HepG2 (cell line): ENCODE data around the gene BOLA3. TPM values are rescaled to one million over a fixed set of nuclear protein-coding genes. Genes with fewer than 3 reads are reported as not detected.
A peak's percentile ranks its signal among the peaks of the same experiment; 100 is the strongest.

Source experiments
- GFI1 ChIP-seq: sonication (generic); formaldehyde crosslinking; IDR thresholded peaks from 2 replicates; pipeline ENCODE4 v1.5.0; 2020; ENCODE audit warnings: missing genetic modification reagents, mild to moderate bottlenecking, borderline replicate concordance
- GLMP ChIP-seq: sonication (generic); formaldehyde crosslinking; IDR thresholded peaks from 2 replicates; pipeline ENCODE4 v1.9.0; 2021; ENCODE audit warnings: missing genetic modification reagents, mild to moderate bottlenecking, borderline replicate concordance
- HIVEP1 ChIP-seq: sonication (generic); formaldehyde crosslinking; IDR thresholded peaks from 2 replicates; pipeline ENCODE4 v1.4.0; 2020; ENCODE audit warnings: mild to moderate bottlenecking, missing genetic modification reagents
- TMF1 ChIP-seq: sonication (generic); formaldehyde crosslinking; IDR thresholded peaks from 2 replicates; pipeline ENCODE4 v1.8.1; 2022; ENCODE audit warnings: low read depth, missing genetic modification reagents
- ZBTB14 ChIP-seq: sonication (generic); formaldehyde crosslinking; IDR thresholded peaks from 2 replicates; pipeline ENCODE4 v1.4.0; 2020; ENCODE audit warnings: missing genetic modification reagents
- ZNF230 ChIP-seq: sonication (generic); formaldehyde crosslinking; IDR thresholded peaks from 2 replicates; pipeline ENCODE4 v1.4.0; 2020; ENCODE audit warnings: mild to moderate bottlenecking, missing genetic modification reagents
- ZNF407 ChIP-seq: sonication (generic); formaldehyde crosslinking; IDR thresholded peaks from one replicate; pipeline ENCODE4 v1.5.1; 2020; ENCODE audit warnings: mild to moderate bottlenecking, missing genetic modification reagents; ENCODE audit errors: not compliant biosample characterization
- ZNF501 ChIP-seq: sonication (generic); formaldehyde crosslinking; IDR thresholded peaks from 2 replicates; pipeline ENCODE4 v1.5.1; 2020; ENCODE audit warnings: mild to moderate bottlenecking, moderate library complexity, missing genetic modification reagents
- ZNF605 ChIP-seq: sonication (generic); formaldehyde crosslinking; IDR thresholded peaks from 2 replicates; pipeline ENCODE4 v1.8.0; 2022; ENCODE audit warnings: mild to moderate bottlenecking, missing genetic modification reagents
- polyA plus RNA-seq, 8 experiments: library from polyadenylated mRNA; depleted of rRNA in 3 of 8; stranded (reverse) in 7 of 8; unstranded in 1 of 8; fragments of >200 nt; fragmentation: Illumina TruSeq in 4 of 8; extraction: Trizol in 4 of 8; gene quantifications; 2 replicates each; pipeline versions ENCODE4 v1.2.1 to v1.2.3, GENCODE V29; 2011 to 2016; ENCODE audit warnings: low read depth in 4 of 8, missing spikeins in 1 of 8, mixed read lengths in 1 of 8; ENCODE audit not compliant: insufficient read depth in 1 of 8
- total RNA-seq, 5 experiments: library from RNA; depleted of rRNA; stranded (reverse); fragments of >200 nt; fragmentation: Illumina TruSeq; extraction: Trizol; gene quantifications; 2 replicates each; pipeline ENCODE4 v1.2.3, GENCODE V29; 2016; ENCODE audit warnings: low read depth in 1 of 5
- TF ChIP-seq, protein P1 (sequence below), 2 experiments: sonication (generic) in 1 of 2; formaldehyde crosslinking in 1 of 2; IDR thresholded peaks; 2 replicates each; pipeline versions ENCODE4 v1.5.1 to v1.6.1; 2011 to 2020; ENCODE audit warnings: borderline replicate concordance in 1 of 2, low read depth in 1 of 2, low read length in 1 of 2, mild to moderate bottlenecking in 1 of 2, missing genetic modification reagents in 1 of 2, moderate library complexity in 1 of 2
- TF ChIP-seq, protein P2 (sequence below): sonication (generic); formaldehyde crosslinking; IDR thresholded peaks from 2 replicates; pipeline ENCODE4 v1.8.0; 2022; ENCODE audit warnings: mild to moderate bottlenecking, missing genetic modification reagents; ENCODE audit not compliant: insufficient replicate concordance

Gene BOLA3
- total and polyA plus RNA-seq, 2 of the 13 experiments (the other 11 are each of a cell fraction or from before 2014, with no cell fraction given): 89.7 to 170 TPM

DNA sequence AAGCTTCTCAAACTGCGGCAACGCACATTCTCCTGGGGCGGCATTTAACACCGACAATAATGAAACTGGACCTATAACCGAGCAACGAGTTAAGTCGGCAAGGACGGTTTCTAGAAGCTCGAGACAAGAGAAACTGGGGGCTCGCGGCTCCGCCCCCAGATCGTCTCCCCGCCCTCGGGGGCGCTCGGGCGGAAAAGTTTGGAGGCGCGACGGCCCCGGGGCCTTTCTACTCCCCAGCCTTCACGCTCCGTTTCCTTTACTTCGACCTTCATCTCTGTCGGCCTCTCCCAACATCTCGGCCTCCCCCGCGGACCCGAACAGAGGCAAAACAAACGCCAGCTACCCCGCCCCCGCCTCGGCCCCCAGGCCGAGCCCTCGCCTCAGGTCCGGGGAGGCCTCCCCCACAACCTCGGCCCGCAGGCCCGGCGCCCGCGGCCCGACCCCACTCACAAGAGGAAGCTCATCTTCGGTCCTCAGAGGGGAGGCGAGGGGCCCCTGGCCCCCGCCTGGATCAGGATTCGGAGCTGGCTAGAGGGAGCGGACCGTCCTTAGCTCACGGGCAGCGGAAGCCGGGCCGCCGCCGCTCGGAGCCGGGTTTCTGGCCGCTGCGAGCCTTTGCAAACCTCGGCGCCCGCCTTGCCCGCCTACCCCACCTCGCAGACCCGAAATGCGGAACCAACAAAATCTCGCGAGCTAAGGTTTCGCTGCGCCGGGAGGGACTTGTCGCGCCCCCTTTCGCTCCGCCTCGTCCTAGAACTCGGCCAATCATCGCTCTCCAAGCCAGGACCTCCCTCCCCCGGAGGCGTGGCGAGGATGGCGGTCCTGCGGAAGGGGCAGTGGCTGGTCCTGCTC is 30.7 kb upstream of the BOLA3 start, which contains the start of gene MOB1A (continued):
- TF ChIP-seq GLMP: no peak
- TF ChIP-seq, protein P1, sequence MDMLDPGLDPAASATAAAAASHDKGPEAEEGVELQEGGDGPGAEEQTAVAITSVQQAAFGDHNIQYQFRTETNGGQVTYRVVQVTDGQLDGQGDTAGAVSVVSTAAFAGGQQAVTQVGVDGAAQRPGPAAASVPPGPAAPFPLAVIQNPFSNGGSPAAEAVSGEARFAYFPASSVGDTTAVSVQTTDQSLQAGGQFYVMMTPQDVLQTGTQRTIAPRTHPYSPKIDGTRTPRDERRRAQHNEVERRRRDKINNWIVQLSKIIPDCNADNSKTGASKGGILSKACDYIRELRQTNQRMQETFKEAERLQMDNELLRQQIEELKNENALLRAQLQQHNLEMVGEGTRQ (IDR thresholded peaks at IDR 0.05; ENCODE audit: low read depth, low read length): no peak
- TF ChIP-seq, protein P1 (CRISPR knock-in tag; IDR thresholded peaks at IDR 0.05; ENCODE audit: borderline replicate concordance): peak; percentile 18; the same call in 1 of the 2 replicates
- TF ChIP-seq HIVEP1 (CRISPR knock-in tag): 0 out of 2 replicates have a peak, but pooled peaks have one; percentile 9
- peak; percentile 45; the same call in 1 of the 2 replicates for TF ChIP-seq TMF1 (CRISPR knock-in tag)
- peak; percentile 85 for TF ChIP-seq ZNF407 (CRISPR knock-in tag)
- TF ChIP-seq, protein P2, sequence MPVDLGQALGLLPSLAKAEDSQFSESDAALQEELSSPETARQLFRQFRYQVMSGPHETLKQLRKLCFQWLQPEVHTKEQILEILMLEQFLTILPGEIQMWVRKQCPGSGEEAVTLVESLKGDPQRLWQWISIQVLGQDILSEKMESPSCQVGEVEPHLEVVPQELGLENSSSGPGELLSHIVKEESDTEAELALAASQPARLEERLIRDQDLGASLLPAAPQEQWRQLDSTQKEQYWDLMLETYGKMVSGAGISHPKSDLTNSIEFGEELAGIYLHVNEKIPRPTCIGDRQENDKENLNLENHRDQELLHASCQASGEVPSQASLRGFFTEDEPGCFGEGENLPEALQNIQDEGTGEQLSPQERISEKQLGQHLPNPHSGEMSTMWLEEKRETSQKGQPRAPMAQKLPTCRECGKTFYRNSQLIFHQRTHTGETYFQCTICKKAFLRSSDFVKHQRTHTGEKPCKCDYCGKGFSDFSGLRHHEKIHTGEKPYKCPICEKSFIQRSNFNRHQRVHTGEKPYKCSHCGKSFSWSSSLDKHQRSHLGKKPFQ (CRISPR knock-in tag): no peak
- TF ChIP-seq ZNF501: peak; percentile 82; the same call in 1 of the 2 replicates
- no peak for TF ChIP-seq ZBTB14 (CRISPR knock-in tag)
- TF ChIP-seq GFI1 (CRISPR knock-in tag): peak; percentile 86
- TF ChIP-seq ZNF230: peak; percentile 84; the same call in 1 of the 2 replicates
- peak; percentile 90 for TF ChIP-seq ZNF605
